H1 (cell line): ENCODE measurements around the gene FAM204A. TPM values are rescaled to one million over a fixed set of nuclear protein-coding genes. Genes with fewer than 3 reads are reported as not detected.

ENCODE experiments used
- CTCF ChIA-PET: fragments of 300-600 bp; sonication (Branson Sonifier 250); formaldehyde crosslinking; loops from one replicate; lab custom pipeline; 2021; ENCODE audit not compliant: partially characterized antibody; lab: Charles Lee
- POLR2A ChIA-PET: fragments of 300-600 bp; sonication (Branson Sonifier 250); formaldehyde crosslinking; loops from one replicate; lab custom pipeline; 2021; ENCODE audit warnings: inconsistent platforms; ENCODE audit not compliant: partially characterized antibody; lab: Charles Lee
- DNase-seq, 2 experiments: peaks; one replicate each; pipeline versions ENCODE4 v3.0.0 to v3.0.0-alpha.2; 2010 to 2022; ENCODE audit warnings: low spot score in 2 of 2, low read depth in 1 of 2, mixed read lengths in 1 of 2
- FAIRE-seq: peaks from 2 replicates; lab custom pipeline; 2011; peaks lifted over from hg19 to GRCh38; lab: Jason Lieb, UNC
- H2AFZ ChIP-seq: 2 replicates; pipeline ENCODE4 v1.8.1; 2012; ENCODE audit warnings: low read length, inconsistent platforms
- H2AK5ac ChIP-seq: 2 replicates; pipeline ENCODE4 v1.6.1; 2013; ENCODE audit warnings: low read depth, low read length
- H2BK120ac ChIP-seq: replicated peaks from 2 replicates; pipeline ENCODE3; 2013; ENCODE audit warnings: low read depth, low read length, inconsistent platforms
- H2BK12ac ChIP-seq: 2 replicates; pipeline ENCODE4 v1.6.1; 2013; ENCODE audit warnings: low read depth, low read length
- H2BK15ac ChIP-seq: 2 replicates; pipeline ENCODE4 v1.6.1; 2013; ENCODE audit warnings: low read length
- H2BK20ac ChIP-seq: 2 replicates; pipeline ENCODE4 v1.6.1; 2013; ENCODE audit warnings: low read length
- H2BK5ac ChIP-seq: 2 replicates; pipeline ENCODE4 v1.6.1; 2013; ENCODE audit warnings: low read depth, low read length
- H3K14ac ChIP-seq: 2 replicates; pipeline ENCODE4 v1.6.1; 2013; ENCODE audit warnings: inconsistent platforms; ENCODE audit not compliant: insufficient read length
- H3K18ac ChIP-seq: 2 replicates; pipeline ENCODE4 v1.6.1; 2013; ENCODE audit warnings: low read length; ENCODE audit errors: extremely low read depth
- H3K23ac ChIP-seq: 2 replicates; pipeline ENCODE4 v1.6.1; 2013; ENCODE audit warnings: inconsistent platforms; ENCODE audit not compliant: insufficient read length
- H3K23me2 ChIP-seq: 2 replicates; pipeline ENCODE4 v1.6.1; 2013; ENCODE audit warnings: low read depth, low read length
- H3K27ac ChIP-seq: 2 replicates; pipeline ENCODE4 v1.6.1; 2011; ENCODE audit warnings: low read depth, low read length, inconsistent platforms
- H3K27me3 ChIP-seq, 4 experiments: replicated peaks in 1 of 4; 1 replicate in 1 of 4; 2 replicates in 3 of 4; pipeline versions ENCODE4 v1.6.1 to v1.8.1; 2011 to 2013; ENCODE audit warnings: low read length in 3 of 4, mild to moderate bottlenecking in 3 of 4, inconsistent platforms in 2 of 4, mixed read lengths in 2 of 4, moderate library complexity in 1 of 4; ENCODE audit not compliant: control insufficient read depth in 3 of 4, insufficient read depth in 3 of 4; ENCODE audit errors: extremely low read depth in 1 of 4
- H3K36me3 ChIP-seq, 4 experiments: 2 replicates each; pipeline versions ENCODE4 v1.6.1 to v1.8.1; 2011 to 2013; ENCODE audit warnings: mild to moderate bottlenecking in 4 of 4, low read length in 3 of 4, moderate library complexity in 2 of 4, control low read depth in 1 of 4, inconsistent platforms in 1 of 4; ENCODE audit not compliant: insufficient read depth in 4 of 4, control insufficient read depth in 2 of 4
- H3K4ac ChIP-seq: replicated peaks from 2 replicates; pipeline ENCODE3; 2013; ENCODE audit warnings: low read length, low read depth, mixed read lengths, inconsistent platforms; ENCODE audit not compliant: insufficient read length
- H3K4me1 ChIP-seq, 4 experiments: replicated peaks in 1 of 4; 1 replicate in 1 of 4; 2 replicates in 3 of 4; pipeline versions ENCODE4 v1.6.1 to v1.8.1; 2011 to 2013; ENCODE audit warnings: low read length in 3 of 4, inconsistent platforms in 2 of 4, mixed read lengths in 1 of 4; ENCODE audit not compliant: insufficient read depth in 4 of 4, control insufficient read depth in 3 of 4
- H3K4me2 ChIP-seq, 2 experiments: 2 replicates each; pipeline versions ENCODE4 v1.6.1 to v1.8.1; 2011 to 2013; ENCODE audit warnings: low read depth in 2 of 2, low read length in 2 of 2, control low read depth in 1 of 2, inconsistent platforms in 1 of 2, mild to moderate bottlenecking in 1 of 2; ENCODE audit not compliant: insufficient read depth in 1 of 2
- H3K4me3 ChIP-seq, 4 experiments: fragments of 200-600, 300-600 bp in 1 of 4; sonication (generic), shearing (Covaris generic), sonication (Bioruptor Twin) in 1 of 4; 2 replicates each; pipeline versions ENCODE4 v1.5.1 to v1.8.1; 2011 to 2016; ENCODE audit warnings: low read length in 4 of 4, low read depth in 3 of 4, control low read depth in 2 of 4, inconsistent platforms in 2 of 4, mild to moderate bottlenecking in 2 of 4, mixed read lengths in 1 of 4, moderate library complexity in 1 of 4; ENCODE audit not compliant: insufficient read depth in 2 of 4; ENCODE audit errors: extremely low read depth in 1 of 4
- H3K56ac ChIP-seq: replicated peaks from 2 replicates; pipeline ENCODE3; 2013; ENCODE audit warnings: low read depth, mild to moderate bottlenecking, mixed read lengths, low read length, inconsistent platforms; ENCODE audit not compliant: insufficient read length
- H3K79me1 ChIP-seq: 2 replicates; pipeline ENCODE4 v1.6.1; 2013; ENCODE audit warnings: low read depth, low read length, control low read depth
- H3K79me2 ChIP-seq, 2 experiments: 2 replicates each; pipeline versions ENCODE4 v1.6.1 to v1.8.1; 2012 to 2013; ENCODE audit warnings: low read length in 2 of 2, mild to moderate bottlenecking in 2 of 2, inconsistent platforms in 1 of 2; ENCODE audit not compliant: insufficient read depth in 2 of 2, control insufficient read depth in 1 of 2
- H3K9ac ChIP-seq, 4 experiments: replicated peaks in 1 of 4; 1 replicate in 1 of 4; 2 replicates in 3 of 4; pipeline versions ENCODE4 v1.6.1 to v1.8.1; 2011 to 2013; ENCODE audit warnings: low read depth in 3 of 4, low read length in 3 of 4, control low read depth in 2 of 4, mild to moderate bottlenecking in 2 of 4, moderate library complexity in 2 of 4, inconsistent platforms in 1 of 4; ENCODE audit errors: extremely low read depth in 1 of 4
- H3K9me3 ChIP-seq, 2 experiments: 2 replicates each; pipeline versions ENCODE4 v1.6.1 to v1.8.1; 2012 to 2013; ENCODE audit warnings: mild to moderate bottlenecking in 2 of 2, moderate library complexity in 2 of 2, control low read depth in 1 of 2, inconsistent platforms in 1 of 2, low read depth in 1 of 2, low read length in 1 of 2, mixed read lengths in 1 of 2; ENCODE audit not compliant: insufficient read depth in 2 of 2
- H4K20me1 ChIP-seq, 2 experiments: replicated peaks in 1 of 2; 2 replicates each; pipeline versions ENCODE3 to v1.8.1; 2011 to 2013; ENCODE audit warnings: inconsistent platforms in 2 of 2, low read length in 2 of 2, mild to moderate bottlenecking in 1 of 2; ENCODE audit not compliant: insufficient read depth in 2 of 2, control insufficient read depth in 1 of 2
- H4K5ac ChIP-seq: 2 replicates; pipeline ENCODE4 v1.6.1; 2013; ENCODE audit warnings: low read length, low read depth, mixed read lengths, inconsistent platforms; ENCODE audit not compliant: insufficient read length
- H4K8ac ChIP-seq: 2 replicates; pipeline ENCODE4 v1.8.0; 2013; ENCODE audit warnings: mild to moderate bottlenecking, moderate library complexity, low read length, inconsistent platforms; ENCODE audit not compliant: insufficient read depth; ENCODE audit errors: extremely low read depth
- H4K91ac ChIP-seq: replicated peaks from 2 replicates; pipeline ENCODE3; 2013; ENCODE audit warnings: low read length, mixed read lengths, inconsistent platforms; ENCODE audit not compliant: insufficient read length
- CBX8 ChIP-seq: fragments of 300-800, 300-1000 bp; sonication (generic); IDR thresholded peaks from 2 replicates; pipeline ENCODE4 v1.7.1; 2016; ENCODE audit warnings: low read depth, low read length, borderline replicate concordance
- CEBPB ChIP-seq: IDR thresholded peaks from 2 replicates; pipeline ENCODE4 v1.6.1; 2012; ENCODE audit warnings: low read depth, low read length
- KDM5A ChIP-seq: fragments of 200-600 bp; IDR thresholded peaks from 2 replicates; pipeline ENCODE4 v1.7.1; 2012; ENCODE audit warnings: mild to moderate bottlenecking, low read length, inconsistent platforms, mixed read lengths
- MAFK ChIP-seq: IDR thresholded peaks from 2 replicates; pipeline ENCODE4 v1.6.1; 2012; ENCODE audit warnings: low read depth, mild to moderate bottlenecking, improper control_type of control experiment, low read length
- RBBP5 ChIP-seq: IDR thresholded peaks from 2 replicates; pipeline ENCODE4 v1.7.1; 2012; ENCODE audit warnings: low read depth, mild to moderate bottlenecking, inconsistent platforms, low read length, moderate library complexity, borderline replicate concordance
- SIX5 ChIP-seq: IDR thresholded peaks from 2 replicates; pipeline ENCODE4 v1.6.1; 2011; ENCODE audit warnings: mild to moderate bottlenecking, low read depth, low read length
- WGBS, 2 experiments: shearing (Covaris generic) in 1 of 2; methylation state at CpG; one replicate each; pipeline versions ENCODE4 v1.1.6 to v1.1.7; 2013 to 2015; ENCODE audit warnings: low lambda C conversion rate in 2 of 2, mixed read lengths in 2 of 2, inconsistent platforms in 1 of 2, low coverage in 1 of 2, missing lambda C conversion rate in 1 of 2; ENCODE audit not compliant: insufficient replicate concordance in 2 of 2, insufficient coverage in 1 of 2, insufficient read length in 1 of 2; ENCODE audit errors: extremely low coverage in 1 of 2, missing lambda C conversion rate in 1 of 2; 5-methylcytosine and 5-hydroxymethylcytosine counted together
- polyA plus RNA-seq, 7 experiments: library from polyadenylated mRNA; depleted of rRNA in 3 of 7; stranded (reverse) in 5 of 7; unstranded in 2 of 7; fragments of >200 nt in 5 of 7; fragments of 200-250 nt in 2 of 7; gene quantifications; 1 replicate in 5 of 7; 2 replicates in 1 of 7; 4 replicates in 1 of 7; pipeline versions ENCODE4 v1.2.1 to v1.2.3, GENCODE V29; 2011 to 2013; ENCODE audit warnings: missing spikeins in 2 of 7, mixed read lengths in 2 of 7
- total RNA-seq: library from RNA; stranded (reverse); fragmentation: NEBNext Ultra II Directional; extraction: Animal tissue kit (Norgen Biotek cat#: 25700); gene quantifications from 2 replicates; pipeline ENCODE4 v1.2.1, GENCODE V29; 2021
- TF ChIP-seq, protein P1 (sequence below): IDR thresholded peaks from 2 replicates; pipeline ENCODE4 v1.6.1; 2012; ENCODE audit warnings: inconsistent platforms
- TF ChIP-seq, protein P2 (sequence below): IDR thresholded peaks from 2 replicates; pipeline ENCODE4 v1.6.1; 2011; ENCODE audit warnings: low read depth, mild to moderate bottlenecking, low read length; ENCODE audit not compliant: insufficient read depth

Gene FAM204A
- total and polyA plus RNA-seq, 2 of the 8 experiments (the other 6 are each of a cell fraction or from before 2014, with no cell fraction given) = 4.9 to 37.4 TPM

DNA sequence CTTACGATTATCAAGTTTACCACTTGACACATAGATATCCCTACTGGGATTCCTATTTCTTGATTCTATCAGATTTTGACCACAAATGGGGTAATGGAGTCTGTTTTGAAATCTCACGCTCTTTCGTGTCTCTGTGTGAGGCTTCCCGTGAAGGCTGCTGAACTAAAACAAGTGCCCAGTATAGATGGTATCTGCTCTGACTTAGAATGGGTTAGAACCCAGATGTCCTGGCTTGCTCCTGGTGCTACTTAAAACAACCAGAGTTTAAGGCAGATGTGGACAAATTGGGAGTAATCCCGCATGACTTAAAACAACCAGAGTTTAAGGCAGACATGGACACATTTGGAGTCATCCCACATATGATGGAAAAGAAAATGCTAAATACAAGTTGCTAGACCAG, 85.9 kb downstream of the FAM204A start:
- Histone ChIP-seq H2BK12ac (no peak overlapping the region), H3K23ac (no peak overlapping the region), H3K56ac (no peak overlapping the region), H2BK20ac (no peak overlapping the region), H3K23me2 (no peaks in the 10 kb centered on the region), H3K79me1 (no peaks in the 10 kb centered on the region), H3K4me1 (peaks cover 0 to 5% (median 1%) of the 10 kb centered on the region in 4 experiments; a peak in 4 of 7 replicates), H2AK5ac (no peak overlapping the region), H3K4ac (no peak overlapping the region), H3K4me3 (no peak overlapping the region), H3K4me2 (no peak overlapping the region), H2BK5ac (no peak overlapping the region), H4K5ac (no peak overlapping the region), H3K9ac (no peak overlapping the region), H4K8ac (no peak overlapping the region), H3K36me3 (no peaks in the 10 kb centered on the region), H3K9me3 (no peaks in the 10 kb centered on the region), H4K91ac (no peak overlapping the region), H3K27ac (no peak overlapping the region), H3K18ac (no peak overlapping the region), H4K20me1 (no peaks in the 10 kb centered on the region), H2BK15ac (no peak overlapping the region), H2BK120ac (no peak overlapping the region), H3K27me3 (peaks cover 1 to 7% (median 3%) of the 10 kb centered on the region in 4 experiments; a peak in 5 of 7 replicates), H3K79me2 (no peaks in the 10 kb centered on the region), H3K14ac (no peak overlapping the region), H2AFZ (no peak overlapping the region)
- no peak for FAIRE-seq
- no peak for DNase-seq
- ChIA-PET POLR2A (no interaction called here), CTCF (interaction anchor here (0.7 to 1.0 kb wide), 3 partner anchors 16 to 719 kb away, joined by 3 to 4 read pairs (median 3); no protein-coding TSS in a partner anchor)
- 72% methylated on average over 5 of the region's 5 CpGs; no CpG with 5 or more reads in 1 of the 2 experiments for WGBS, 2 experiments
- TF ChIP-seq CEBPB (no peak), CBX8 (no peak), KDM5A (no peak), RBBP5 (no peak), MAFK (no peak), SIX5 (no peak)
- TF ChIP-seq, protein P1, sequence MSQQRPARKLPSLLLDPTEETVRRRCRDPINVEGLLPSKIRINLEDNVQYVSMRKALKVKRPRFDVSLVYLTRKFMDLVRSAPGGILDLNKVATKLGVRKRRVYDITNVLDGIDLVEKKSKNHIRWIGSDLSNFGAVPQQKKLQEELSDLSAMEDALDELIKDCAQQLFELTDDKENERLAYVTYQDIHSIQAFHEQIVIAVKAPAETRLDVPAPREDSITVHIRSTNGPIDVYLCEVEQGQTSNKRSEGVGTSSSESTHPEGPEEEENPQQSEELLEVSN = no peak
- TF ChIP-seq, protein P2, sequence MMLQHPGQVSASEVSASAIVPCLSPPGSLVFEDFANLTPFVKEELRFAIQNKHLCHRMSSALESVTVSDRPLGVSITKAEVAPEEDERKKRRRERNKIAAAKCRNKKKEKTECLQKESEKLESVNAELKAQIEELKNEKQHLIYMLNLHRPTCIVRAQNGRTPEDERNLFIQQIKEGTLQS = no peak
